ENCODE measurements around the gene CNR1.

Gene CNR1

GRCh38 chr6:88179692-88180091 is 13.5 kb upstream of the CNR1 start:
- H3K4me3 ChIP-seq (replicated peaks; ENCODE audit: low read depth, low read length) = no peak overlapping the region
- DNase-seq (ENCODE audit: extremely low read depth, low read depth) = no peak
- TF ChIP-seq CTCF (IDR thresholded peaks at IDR 0.05; ENCODE audit: low read depth, low read length, missing control alignments) = no peak

- H3K4me3 ChIP-seq (replicated peaks; ENCODE audit: low read depth, low read length) = no peak overlapping the region
- no peak for DNase-seq (ENCODE audit: extremely low read depth, low read depth)
- TF ChIP-seq CTCF (IDR thresholded peaks at IDR 0.05; ENCODE audit: low read depth, low read length, missing control alignments) = no peak
Measured at GRCh38 chr6:88177961-88178464, 11.9 kb upstream of the CNR1 start.

GRCh38 chr6:88174906-88175305 is 8.8 kb upstream of the CNR1 start:
- TF ChIP-seq CTCF (IDR thresholded peaks at IDR 0.05; ENCODE audit: low read depth, low read length, missing control alignments) = no peak
- DNase-seq (ENCODE audit: extremely low read depth, low read depth) = no peak
- no peak overlapping the region for H3K4me3 ChIP-seq (replicated peaks; ENCODE audit: low read depth, low read length)

GRCh38 chr6:88171312-88171711 is 5.2 kb upstream of the CNR1 start:
- TF ChIP-seq CTCF (IDR thresholded peaks at IDR 0.05; ENCODE audit: low read depth, low read length, missing control alignments) = no peak
- no peak for DNase-seq (ENCODE audit: extremely low read depth, low read depth)

GRCh38 chr6:88168362-88168761 is 2.2 kb upstream of the CNR1 start:
- TF ChIP-seq CTCF (IDR thresholded peaks at IDR 0.05; ENCODE audit: low read depth, low read length, missing control alignments) = no peak
- DNase-seq (ENCODE audit: extremely low read depth, low read depth) = no peak
- no peak overlapping the region for H3K4me3 ChIP-seq (replicated peaks; ENCODE audit: low read depth, low read length)

More at GRCh38 chr6:88171312-88171711, 5.2 kb upstream of the CNR1 start:
- H3K4me3 ChIP-seq (replicated peaks; ENCODE audit: low read depth, low read length) = no peak overlapping the region

- no peak for DNase-seq (ENCODE audit: extremely low read depth, low read depth)
- TF ChIP-seq CTCF (IDR thresholded peaks at IDR 0.05; ENCODE audit: low read depth, low read length, missing control alignments) = no peak
- H3K4me3 ChIP-seq (replicated peaks; ENCODE audit: low read depth, low read length) = no peak overlapping the region
Measured at GRCh38 chr6:88167352-88167937, 1.3 kb upstream of the CNR1 start.
